IPS-NIHi7 (cell line): Measurements from ENCODE around the gene CXCL10.
A peak's percentile ranks its signal among the peaks of the same experiment; 100 is the strongest.
"Not testable (repeated sequence)": the region's sequence is repeated elsewhere in the genome, so short reads cannot be mapped to it uniquely, and the experiment has no call there.

ENCODE experiments used
- DNase-seq: peaks from one replicate; pipeline ENCODE4 v3.0.0; 2012; ENCODE audit warnings: mixed read lengths; ENCODE audit errors: extremely low spot score

Gene CXCL10

GRCh38 chr4:76028350-76028765 lies 5.1 kb upstream of the CXCL10 start:
- no peak for DNase-seq

DNA sequence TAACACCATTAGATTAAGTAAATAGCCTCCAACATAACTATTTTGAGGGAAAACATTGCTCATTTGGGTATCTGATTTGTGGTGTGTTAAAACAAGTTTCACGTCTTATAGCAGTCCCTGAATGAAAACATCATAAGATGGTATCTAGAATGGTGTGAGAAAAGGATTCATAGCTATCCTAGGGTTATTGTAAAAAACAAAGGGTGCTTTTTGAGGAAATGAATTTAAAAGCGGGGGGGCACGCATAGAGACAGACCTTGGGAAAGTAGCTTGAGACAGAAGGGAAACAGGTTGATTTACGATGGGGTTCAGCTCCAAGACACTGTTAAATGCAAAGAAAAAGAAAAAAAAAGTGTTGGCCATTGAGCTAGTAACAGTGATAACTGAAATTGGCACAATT lies 768 bp upstream of the CXCL10 start:
- no peak for DNase-seq

DNA sequence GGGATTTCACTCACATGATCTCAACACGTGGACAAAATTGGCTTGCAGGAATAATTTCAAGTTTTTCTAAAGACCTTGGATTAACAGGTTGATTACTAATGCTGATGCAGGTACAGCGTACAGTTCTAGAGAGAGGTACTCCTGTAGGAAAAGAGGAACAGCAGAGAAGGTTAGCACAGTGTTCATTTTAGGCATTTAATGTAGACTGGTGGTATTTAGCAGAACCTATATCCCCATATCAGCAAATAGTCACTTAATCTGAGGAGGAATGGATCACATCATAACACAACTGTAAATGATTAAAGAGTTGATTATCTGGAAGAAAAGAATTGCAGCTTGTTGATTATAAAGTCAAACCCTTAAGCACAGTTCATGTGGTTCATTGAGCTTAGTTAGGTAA lies 620 bp downstream of the CXCL10 start:
- DNase-seq = no peak

GRCh38 chr4:76022031-76022430 lies 1.3 kb downstream of the CXCL10 start:
- DNase-seq = no peak

GRCh38 chr4:76017056-76017686 lies 6.1 kb downstream of the CXCL10 start:
- no peak for DNase-seq

- DNase-seq = no peak
These were observed 6.9 kb downstream of the CXCL10 start for GRCh38 chr4:76016393-76016792.

DNA sequence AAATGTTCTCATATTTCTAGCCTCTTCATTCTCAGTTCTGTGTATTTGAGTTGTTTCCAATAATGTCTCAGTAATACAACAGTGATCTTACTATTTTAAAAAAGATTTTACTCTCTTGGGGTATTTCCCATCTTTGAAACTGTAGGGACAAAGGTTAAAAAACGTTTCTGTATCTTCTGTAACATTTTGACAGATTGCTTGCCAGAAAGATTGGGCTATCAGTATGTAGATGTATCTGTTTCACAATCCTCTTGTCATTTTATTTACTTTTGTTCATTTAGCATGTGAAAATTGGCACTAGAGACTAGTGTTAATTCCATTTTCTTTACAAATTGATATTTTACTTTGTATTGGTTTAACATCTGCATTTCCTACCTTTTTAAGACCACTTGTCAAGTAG lies 9.8 kb downstream of the CXCL10 start:
- DNase-seq = no peak

DNA sequence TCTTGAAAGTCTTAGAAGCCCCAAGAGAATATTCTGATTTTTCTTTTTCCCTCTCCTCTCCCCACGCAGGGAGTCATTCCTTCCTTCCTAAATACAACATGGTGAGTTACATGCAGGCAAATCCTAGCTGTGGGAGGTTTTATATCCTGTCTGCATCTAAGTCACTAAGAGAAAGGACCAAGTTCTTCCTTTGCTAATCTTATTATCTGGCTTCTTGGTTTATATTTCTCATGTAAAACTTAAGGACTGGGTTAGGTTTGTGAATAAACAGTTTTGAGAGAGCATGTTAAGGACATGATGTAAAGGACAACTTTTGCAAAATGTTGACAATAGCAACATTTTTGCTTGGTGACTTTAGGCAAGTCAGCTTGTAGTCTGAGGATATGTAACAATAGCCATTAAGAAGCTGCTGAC lies 10.9 kb downstream of the CXCL10 start:
- no peak for DNase-seq

DNA sequence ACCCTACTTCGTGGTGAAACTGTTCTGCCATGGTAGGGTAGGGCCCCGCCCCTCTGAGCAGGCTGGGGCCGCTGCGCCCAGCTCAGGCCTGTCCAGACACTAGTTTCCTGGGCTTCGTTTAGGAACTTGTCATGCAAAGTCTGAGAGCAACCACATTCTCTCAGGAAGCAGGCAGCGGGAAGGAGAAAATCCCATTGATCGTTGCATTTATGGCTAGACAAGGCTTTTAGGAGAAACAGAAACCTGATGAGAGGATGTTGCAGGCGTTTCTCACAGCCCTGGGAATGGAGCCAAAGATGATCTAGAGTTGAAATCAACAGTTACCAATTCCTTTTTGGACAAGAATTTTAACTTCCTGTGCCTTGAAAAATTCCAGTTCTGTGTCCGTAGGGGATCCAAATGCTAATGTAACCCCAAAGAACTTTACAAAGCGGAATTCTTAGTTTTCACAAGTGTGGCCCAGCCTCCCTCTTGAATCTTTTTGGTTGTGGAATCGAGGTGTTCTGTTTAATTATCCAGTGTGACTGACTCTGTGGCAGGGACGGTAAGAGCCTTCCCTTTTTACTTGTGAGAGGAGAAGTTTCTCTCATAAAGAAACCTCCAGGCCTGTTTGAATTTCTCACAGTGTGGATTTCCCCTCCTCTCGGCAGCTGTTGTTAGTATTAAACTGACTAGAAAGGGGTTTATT lies 11.5 kb downstream of the CXCL10 start:
- DNase-seq = peak; percentile 32

- DNase-seq = no peak
These were observed 12.2 kb downstream of the CXCL10 start for GRCh38 chr4:76011018-76011670.

- DNase-seq = no peak
These were observed 12.7 kb downstream of the CXCL10 start for GRCh38 chr4:76010576-76010975.

DNA sequence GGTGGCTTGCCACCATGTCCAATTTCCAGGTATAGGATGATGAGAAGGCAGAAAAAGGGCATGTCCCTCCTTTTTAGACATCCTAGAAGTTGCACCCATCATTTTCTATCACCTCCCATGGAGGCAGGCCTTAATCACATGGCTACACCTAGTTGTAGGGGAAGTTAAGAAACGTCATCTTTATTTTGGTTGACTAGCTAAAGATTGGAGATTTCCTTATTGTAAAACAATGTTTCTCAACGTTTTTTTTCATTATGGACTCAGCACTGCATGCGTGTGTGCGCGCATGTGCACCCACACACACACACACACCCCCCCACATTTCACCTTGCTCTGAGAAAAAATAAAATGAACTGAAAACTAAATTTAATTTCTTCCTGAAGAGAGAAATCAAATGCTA lies 14.0 kb downstream of the CXCL10 start:
- DNase-seq = no peak

DNA sequence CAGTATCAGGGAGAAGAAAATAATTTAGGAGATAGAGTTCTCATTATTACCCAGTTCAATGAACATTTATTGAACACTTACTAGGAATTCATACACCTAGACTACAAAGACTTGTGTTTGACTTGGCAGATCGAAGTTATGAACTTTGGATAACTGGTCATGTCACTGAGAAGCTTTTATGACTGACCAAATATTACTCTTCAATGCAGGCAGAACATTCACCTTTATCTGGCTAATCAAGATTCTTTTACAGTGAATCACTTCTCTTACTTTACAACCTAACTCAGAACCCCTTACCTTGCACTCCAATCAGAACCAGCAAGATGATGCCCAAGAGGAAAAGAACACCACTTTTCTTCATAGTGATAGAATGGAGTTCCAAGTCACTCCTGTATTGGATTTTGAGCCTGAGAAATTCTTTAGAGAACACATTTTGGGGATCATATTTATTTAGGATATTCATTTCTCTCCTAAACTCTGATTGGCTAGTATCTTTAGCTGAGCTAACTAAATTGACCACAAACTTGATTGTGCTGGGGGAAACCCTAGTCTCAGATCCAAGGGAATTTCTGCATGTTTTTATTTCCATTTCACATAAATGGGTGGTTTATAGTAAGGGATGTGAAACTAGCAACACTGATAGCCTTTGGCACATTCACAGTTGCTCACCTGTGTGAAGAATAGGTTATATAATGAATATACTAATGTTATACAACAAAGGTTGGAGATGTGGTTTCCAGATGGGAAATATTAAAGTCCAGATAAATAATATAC lies 16.0 kb downstream of the CXCL10 start, which contains the start of gene CXCL9:
CXCL9 (minus strand) TSS at position 421 of the 774 bp plus-strand sequence; CDS start at position 361, 60 bp downstream.
- DNase-seq = no peak

GRCh38 chr4:76003620-76004019 lies 19.7 kb downstream of the CXCL10 start:
- DNase-seq = no peak

DNA sequence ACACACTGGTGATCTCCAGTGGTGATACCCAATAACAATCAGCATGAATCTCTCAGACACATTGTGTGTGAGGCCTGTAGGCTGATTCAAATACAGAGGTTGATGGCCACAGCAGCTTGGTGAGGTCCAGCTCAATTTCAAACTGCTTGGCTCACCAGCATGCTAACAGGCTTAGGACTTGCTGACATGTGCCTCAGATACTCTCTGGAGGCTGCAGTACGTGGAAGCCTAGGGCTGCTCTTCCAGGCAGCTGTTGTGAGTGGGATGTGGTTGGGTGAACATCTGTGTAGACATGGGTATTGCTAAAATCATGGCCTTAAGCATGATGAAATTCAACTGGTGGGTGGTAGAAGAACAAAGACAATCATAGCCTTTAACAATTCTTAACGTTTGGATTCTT lies 20.3 kb downstream of the CXCL10 start:
- DNase-seq = no peak

DNA sequence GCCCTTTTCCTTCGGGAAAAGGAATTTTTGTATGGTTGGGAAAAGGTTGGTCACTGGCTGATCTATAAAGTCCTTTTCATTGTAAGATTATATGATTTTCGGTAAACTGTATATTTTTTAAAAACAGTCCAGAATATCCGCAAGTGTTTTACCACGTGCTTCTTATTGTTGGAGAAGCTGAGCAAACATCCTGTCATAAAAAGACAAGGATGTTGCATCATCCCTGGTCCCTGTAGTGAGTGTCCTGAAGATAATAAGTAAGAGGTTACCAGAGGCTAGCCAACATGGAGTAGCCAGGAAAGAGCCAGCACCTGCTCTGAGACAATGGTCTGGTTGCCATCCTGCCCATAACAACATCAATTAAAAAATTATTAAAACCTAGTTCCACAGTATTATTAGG lies 21.1 kb downstream of the CXCL10 start:
- no peak for DNase-seq

- DNase-seq = no peak
These were observed 21.6 kb downstream of the CXCL10 start for GRCh38 chr4:76001700-76002099.

DNA sequence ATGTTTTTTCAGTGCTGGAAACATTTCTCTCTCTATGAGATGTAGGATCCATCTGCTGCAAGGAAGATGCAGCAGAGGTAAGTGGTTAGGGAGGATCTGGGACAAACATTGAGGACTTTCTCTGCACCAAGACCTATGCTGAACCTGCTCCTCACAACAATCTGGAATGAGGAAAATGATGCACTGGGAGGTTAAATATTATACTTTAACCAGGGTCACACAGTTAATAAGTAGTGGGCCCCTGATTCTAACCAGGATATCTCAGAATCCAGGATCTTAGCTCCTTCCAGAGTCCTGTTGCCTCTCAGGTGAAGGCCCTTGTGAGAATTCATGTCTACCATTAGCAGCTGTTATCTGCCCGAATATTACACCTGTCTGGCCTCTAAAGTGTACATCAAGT lies 23.0 kb downstream of the CXCL10 start:
- no peak for DNase-seq

DNA sequence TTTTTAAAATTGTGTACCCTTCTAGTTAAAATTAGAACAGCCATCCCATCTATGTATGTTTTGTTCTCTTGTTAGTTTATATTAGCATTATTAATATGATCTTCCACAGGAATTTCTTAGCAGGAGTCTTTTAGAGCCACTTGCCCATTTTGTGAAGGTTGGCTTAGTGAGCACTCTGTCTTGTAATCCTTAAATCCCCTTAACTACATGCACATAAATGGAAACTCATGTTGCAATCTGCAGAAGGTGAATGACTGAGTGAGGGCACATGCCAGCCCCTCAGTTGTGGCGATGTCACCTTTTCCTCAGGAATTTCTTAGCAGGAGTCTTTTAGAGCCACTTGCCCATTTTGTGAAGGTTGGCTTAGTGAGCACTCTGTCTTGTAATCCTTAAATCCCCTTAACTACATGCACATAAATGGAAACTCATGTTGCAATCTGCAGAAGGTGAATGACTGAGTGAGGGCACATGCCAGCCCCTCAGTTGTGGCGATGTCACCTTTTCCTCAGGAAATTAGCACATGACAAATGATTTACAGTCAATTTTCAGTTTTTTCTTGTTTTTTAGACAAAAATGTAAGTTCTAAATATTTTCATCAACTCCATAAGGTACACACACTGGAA lies 24.7 kb downstream of the CXCL10 start:
- DNase-seq = not testable (repeated sequence)

DNA sequence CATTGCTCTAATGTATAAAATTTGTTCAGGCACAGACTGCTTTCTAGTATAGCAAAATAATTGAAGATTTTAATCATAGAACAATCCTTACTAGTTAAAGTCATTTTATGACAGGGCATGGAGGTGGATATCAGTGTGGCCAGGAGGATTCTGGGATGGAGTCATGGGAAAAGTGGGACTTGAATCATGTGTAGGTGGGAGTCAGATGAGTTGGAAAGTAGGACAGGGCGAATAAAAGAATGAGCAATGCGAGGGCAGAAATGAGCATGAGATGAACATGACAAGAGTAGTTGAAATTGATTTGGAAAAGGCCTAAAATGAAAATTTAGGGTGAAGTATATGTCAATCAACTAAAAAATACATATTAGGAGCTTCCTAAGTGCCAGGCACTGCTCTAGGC lies 25.4 kb downstream of the CXCL10 start:
- no peak for DNase-seq

DNA sequence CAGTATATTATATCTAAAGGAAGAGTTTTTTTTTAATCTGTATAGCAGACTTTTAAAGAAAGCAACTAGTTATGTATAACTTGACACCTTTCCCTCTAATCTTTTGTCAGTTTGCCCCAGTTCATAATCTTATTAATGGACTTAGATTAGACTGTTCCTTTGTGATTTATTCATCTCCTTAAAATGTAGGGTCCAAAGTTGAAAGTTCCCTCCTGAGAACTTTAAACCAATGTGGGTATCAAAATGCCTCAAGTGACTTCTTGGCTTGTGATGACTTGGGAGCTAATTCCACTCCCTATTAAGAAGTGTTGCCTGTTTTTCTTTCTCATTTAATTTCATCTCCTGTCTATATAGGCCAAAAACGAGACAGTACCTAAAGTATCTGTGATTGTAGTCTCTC lies 26.2 kb downstream of the CXCL10 start:
- DNase-seq = no peak

DNA sequence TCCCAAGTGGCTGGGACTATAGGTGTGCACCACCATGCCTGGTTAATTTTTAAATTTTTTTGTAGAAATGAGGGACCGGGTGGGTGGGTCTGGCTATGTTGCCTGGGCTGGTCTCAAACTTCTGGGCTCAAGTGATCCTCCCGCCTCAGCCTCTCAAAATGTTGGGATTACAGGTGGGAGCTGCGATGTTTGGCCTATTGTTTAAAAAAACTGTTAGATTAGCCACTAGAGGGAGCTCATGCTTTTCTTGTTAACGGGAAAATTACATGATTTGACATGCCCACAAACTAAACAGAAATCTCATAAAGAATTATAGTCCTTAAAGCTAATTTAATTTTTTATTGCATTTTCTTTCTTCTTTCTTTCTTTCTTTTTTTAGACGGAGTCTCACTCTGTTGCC lies 27.6 kb downstream of the CXCL10 start:
- peak; percentile 59 for DNase-seq
